ENCODE measurements around the gene SLC25A51.

- TF ChIP-seq POLR2A (IDR thresholded peaks at IDR 0.05) (no peak), CTCF (IDR thresholded peaks at IDR 0.05) (no peak)
These were observed 906 bp downstream of the SLC25A51 start for GRCh38 chr9:37902796-37903646.
